Osteoblast (primary cell): ENCODE measurements around the gene ITGA2. TPM values are rescaled to one million over a fixed set of nuclear protein-coding genes. Genes with fewer than 3 reads are reported as not detected.

Experiments
- DNase-seq: peaks from one replicate; pipeline ENCODE4 v3.0.0; 2011; ENCODE audit warnings: low spot score, mixed read lengths; ENCODE audit not compliant: insufficient read length; ENCODE audit errors: missing footprints
- H2AFZ ChIP-seq: 2 replicates; pipeline ENCODE4 v1.6.0; 2011; ENCODE audit warnings: mild to moderate bottlenecking, low read length
- H3K27ac ChIP-seq: 2 replicates; pipeline ENCODE4 v1.5.1; 2011; ENCODE audit warnings: mild to moderate bottlenecking, low read depth, low read length, moderate library complexity
- H3K27me3 ChIP-seq: 2 replicates; pipeline ENCODE4 v1.6.0; 2012; ENCODE audit warnings: mild to moderate bottlenecking, control low read depth, inconsistent platforms, low read length, moderate library complexity; ENCODE audit not compliant: insufficient read depth
- H3K36me3 ChIP-seq: 2 replicates; pipeline ENCODE4 v1.5.1; 2011; ENCODE audit warnings: mild to moderate bottlenecking, low read length, control low read depth, moderate library complexity; ENCODE audit not compliant: insufficient read depth
- H3K4me1 ChIP-seq: 2 replicates; pipeline ENCODE4 v1.5.1; 2011; ENCODE audit warnings: mild to moderate bottlenecking, low read length, control low read depth, moderate library complexity; ENCODE audit not compliant: insufficient read depth
- H3K4me2 ChIP-seq: 2 replicates; pipeline ENCODE4 v1.6.0; 2011; ENCODE audit warnings: mild to moderate bottlenecking, low read length; ENCODE audit not compliant: insufficient read depth
- H3K4me3 ChIP-seq: fragments of 200-600 bp; sonication (generic); 3 replicates; pipeline ENCODE4 v1.5.1; 2012; ENCODE audit warnings: mild to moderate bottlenecking, low read length, inconsistent platforms; ENCODE audit not compliant: insufficient read depth
- H3K79me2 ChIP-seq: 2 replicates; pipeline ENCODE4 v1.6.0; 2012; ENCODE audit warnings: mild to moderate bottlenecking, low read length, control low read depth, inconsistent platforms; ENCODE audit not compliant: insufficient read depth
- H3K9me3 ChIP-seq: 2 replicates; pipeline ENCODE4 v1.5.1; 2011; ENCODE audit warnings: low read depth, low read length, control low read depth
- H4K20me1 ChIP-seq: 2 replicates; pipeline ENCODE4 v1.6.0; 2012; ENCODE audit warnings: mild to moderate bottlenecking, low read length, control low read depth; ENCODE audit not compliant: insufficient read depth
- total RNA-seq: library from RNA; depleted of rRNA; stranded (reverse); fragments of >200 nt; gene quantifications from 2 replicates; pipeline ENCODE4 v1.2.3, GENCODE V29; 2012
- TF ChIP-seq, protein P1 (sequence below): IDR thresholded peaks from 2 replicates; pipeline ENCODE4 v1.5.1; 2011; ENCODE audit warnings: mild to moderate bottlenecking, low read depth, low read length, moderate library complexity; ENCODE audit errors: extremely low read depth

Gene ITGA2
- total RNA-seq, 1 donor = 2.9 TPM

GRCh38 chr5:53112909-53113308, 123.8 kb downstream of the ITGA2 start:
- H3K36me3 ChIP-seq = no peaks in the 10 kb centered on the region
- H3K79me2 ChIP-seq = peaks cover 16% of the 10 kb centered on the region
- TF ChIP-seq, protein P1, sequence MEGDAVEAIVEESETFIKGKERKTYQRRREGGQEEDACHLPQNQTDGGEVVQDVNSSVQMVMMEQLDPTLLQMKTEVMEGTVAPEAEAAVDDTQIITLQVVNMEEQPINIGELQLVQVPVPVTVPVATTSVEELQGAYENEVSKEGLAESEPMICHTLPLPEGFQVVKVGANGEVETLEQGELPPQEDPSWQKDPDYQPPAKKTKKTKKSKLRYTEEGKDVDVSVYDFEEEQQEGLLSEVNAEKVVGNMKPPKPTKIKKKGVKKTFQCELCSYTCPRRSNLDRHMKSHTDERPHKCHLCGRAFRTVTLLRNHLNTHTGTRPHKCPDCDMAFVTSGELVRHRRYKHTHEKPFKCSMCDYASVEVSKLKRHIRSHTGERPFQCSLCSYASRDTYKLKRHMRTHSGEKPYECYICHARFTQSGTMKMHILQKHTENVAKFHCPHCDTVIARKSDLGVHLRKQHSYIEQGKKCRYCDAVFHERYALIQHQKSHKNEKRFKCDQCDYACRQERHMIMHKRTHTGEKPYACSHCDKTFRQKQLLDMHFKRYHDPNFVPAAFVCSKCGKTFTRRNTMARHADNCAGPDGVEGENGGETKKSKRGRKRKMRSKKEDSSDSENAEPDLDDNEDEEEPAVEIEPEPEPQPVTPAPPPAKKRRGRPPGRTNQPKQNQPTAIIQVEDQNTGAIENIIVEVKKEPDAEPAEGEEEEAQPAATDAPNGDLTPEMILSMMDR = no peak
- no peak overlapping the region for H3K27ac ChIP-seq
- H4K20me1 ChIP-seq = no peaks in the 10 kb centered on the region
- H3K4me1 ChIP-seq = peaks cover 11% of the 10 kb centered on the region
- H3K4me3 ChIP-seq = no peak overlapping the region
- no peak overlapping the region for H2AFZ ChIP-seq
- H3K9me3 ChIP-seq = no peaks in the 10 kb centered on the region
- no peak overlapping the region for H3K4me2 ChIP-seq
- DNase-seq = no peak
- H3K27me3 ChIP-seq = no peaks in the 10 kb centered on the region

DNA sequence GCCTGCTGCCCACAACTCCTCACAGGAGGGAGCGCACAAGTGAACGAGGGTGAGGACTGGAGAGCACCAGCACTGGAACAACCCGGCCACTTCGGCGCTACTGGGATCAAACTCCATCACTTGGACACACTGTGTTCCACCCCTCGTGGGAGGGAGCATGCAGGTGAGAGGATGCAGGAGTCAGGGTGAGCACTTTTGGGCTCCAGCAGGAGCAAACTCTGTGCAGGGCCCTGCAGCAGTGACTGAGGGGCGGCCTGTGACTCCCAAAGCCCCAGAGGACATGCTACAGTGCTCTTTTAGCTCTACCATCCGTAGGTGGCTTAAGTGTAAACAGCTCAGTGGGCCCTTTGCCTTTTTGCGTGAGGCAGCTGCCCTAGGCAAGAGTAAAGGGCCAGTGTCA, 124.8 kb downstream of the ITGA2 start:
- H3K27ac ChIP-seq = no peak overlapping the region
- peaks cover 14% of the 10 kb centered on the region for H3K79me2 ChIP-seq
- H3K36me3 ChIP-seq = no peaks in the 10 kb centered on the region
- no peak overlapping the region for H3K4me3 ChIP-seq
- H3K4me2 ChIP-seq = no peak overlapping the region
- H3K9me3 ChIP-seq = no peaks in the 10 kb centered on the region
- H4K20me1 ChIP-seq = no peaks in the 10 kb centered on the region
- TF ChIP-seq, protein P1 = no peak
- peaks cover 6% of the 10 kb centered on the region for H3K4me1 ChIP-seq
- H3K27me3 ChIP-seq = no peaks in the 10 kb centered on the region
- no peak for DNase-seq
- no peak overlapping the region for H2AFZ ChIP-seq

DNA sequence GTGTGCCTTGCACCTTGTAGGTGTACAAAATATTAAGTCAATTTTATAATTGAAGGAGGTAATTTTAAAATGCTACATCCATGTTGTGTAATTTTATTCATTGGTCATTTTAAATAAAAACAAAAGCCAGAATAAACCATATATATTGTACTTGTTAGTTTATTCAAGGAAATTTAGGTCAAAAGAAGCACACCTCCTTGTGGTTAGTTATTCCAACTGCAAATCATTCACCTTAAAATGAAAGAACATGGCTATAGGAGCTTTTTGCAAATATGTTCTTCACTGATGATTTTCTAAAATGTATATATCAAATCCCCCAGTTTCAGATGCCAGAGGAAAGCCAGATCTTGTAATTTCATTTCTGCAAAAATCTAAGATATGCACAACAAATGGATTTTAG, 125.8 kb downstream of the ITGA2 start:
- H3K9me3 ChIP-seq = no peaks in the 10 kb centered on the region
- H3K4me1 ChIP-seq = peaks cover 6% of the 10 kb centered on the region
- H3K4me3 ChIP-seq = no peak overlapping the region
- H3K27ac ChIP-seq = no peak overlapping the region
- H2AFZ ChIP-seq = no peak overlapping the region
- TF ChIP-seq, protein P1 = peak; percentile 48
- no peak for DNase-seq
- H3K4me2 ChIP-seq = no peak overlapping the region
- no peaks in the 10 kb centered on the region for H3K27me3 ChIP-seq
- no peaks in the 10 kb centered on the region for H3K36me3 ChIP-seq
- H3K79me2 ChIP-seq = peaks cover 5% of the 10 kb centered on the region
- no peaks in the 10 kb centered on the region for H4K20me1 ChIP-seq

GRCh38 chr5:53116597-53116996, 127.4 kb downstream of the ITGA2 start:
- H3K79me2 ChIP-seq = no peaks in the 10 kb centered on the region
- H2AFZ ChIP-seq = no peak overlapping the region
- H3K36me3 ChIP-seq = no peaks in the 10 kb centered on the region
- no peaks in the 10 kb centered on the region for H3K4me1 ChIP-seq
- TF ChIP-seq, protein P1 = no peak
- no peak overlapping the region for H3K27ac ChIP-seq
- no peaks in the 10 kb centered on the region for H3K27me3 ChIP-seq
- no peak for DNase-seq
- H3K4me3 ChIP-seq = no peak overlapping the region
- H3K4me2 ChIP-seq = no peak overlapping the region
- H3K9me3 ChIP-seq = no peaks in the 10 kb centered on the region
- no peaks in the 10 kb centered on the region for H4K20me1 ChIP-seq
